Caki2 (cell line): Measurements from ENCODE around the gene ZCCHC8. TPM values are rescaled to one million over a fixed set of nuclear protein-coding genes. Genes with fewer than 3 reads are reported as not detected.
A peak's percentile ranks its signal among the peaks of the same experiment; 100 is the strongest.
"Not testable (repeated sequence)": the region's sequence is repeated elsewhere in the genome, so short reads cannot be mapped to it uniquely, and the experiment has no call there.

Source experiments
- DNase-seq: peaks from one replicate; pipeline ENCODE4 v3.0.0-alpha.2; 2015; ENCODE audit warnings: low read depth
- in situ Hi-C: cut with HindIII; loops from 2 replicates; pipeline ENCODE4 v1.10.0; 2016; ENCODE audit warnings: low sequenced_read_pairs, low pct_unique_long_range_greater_than_20kb, mixed read lengths
- total RNA-seq: library from RNA; depleted of rRNA; stranded (reverse); fragments of >200 nt; shearing (Covaris generic); gene quantifications from 2 replicates; pipeline ENCODE4 v1.2.3, GENCODE V29; 2014; ENCODE audit warnings: low replicate concordance

ZCCHC8 gene
- total RNA-seq, 1 experiment from 2014 or later = 12.9 TPM

DNA sequence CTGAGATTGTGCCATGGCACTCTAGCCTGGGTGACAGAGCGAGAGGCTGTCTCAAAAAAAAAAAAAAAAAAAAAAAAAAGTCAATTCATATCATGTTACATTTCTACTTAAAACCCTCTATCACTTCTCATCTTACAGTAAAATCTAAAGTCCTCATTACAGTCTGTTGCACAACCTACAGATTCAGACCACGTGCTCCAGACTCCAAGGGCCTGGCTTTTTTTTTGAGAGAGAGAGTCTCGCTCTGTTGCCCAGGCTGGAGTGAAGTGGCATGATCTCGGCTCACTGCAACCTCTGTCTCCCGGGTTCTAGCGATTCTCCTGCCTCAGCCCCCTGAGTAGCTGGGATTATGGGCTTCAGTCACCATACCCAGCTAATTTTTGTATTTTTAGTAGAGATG, 14.4 kb downstream of the ZCCHC8 start:
- in situ Hi-C loops = not testable (repeated sequence)
- peak; percentile 79 for DNase-seq

DNA sequence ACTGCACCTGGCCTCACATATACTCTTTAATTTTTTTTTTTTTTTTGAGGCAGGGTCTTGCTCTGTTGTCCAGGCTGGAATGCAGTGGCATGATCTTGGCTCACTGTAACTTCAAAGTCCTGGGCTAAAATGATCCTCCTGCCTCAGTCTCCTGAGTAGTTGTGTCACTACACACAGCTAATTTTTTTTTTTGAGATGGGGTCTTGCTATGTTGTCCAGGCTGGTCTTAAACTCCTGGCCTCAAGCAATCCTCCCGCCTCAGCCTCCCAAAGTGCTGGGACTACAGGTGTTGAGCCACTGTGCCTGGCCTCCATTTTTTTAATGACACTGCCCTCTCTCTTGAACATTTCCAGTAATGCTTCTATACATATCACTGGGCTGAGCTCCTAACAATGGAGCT, 16.3 kb downstream of the ZCCHC8 start:
- DNase-seq, in situ Hi-C loops: not testable (repeated sequence)

DNA sequence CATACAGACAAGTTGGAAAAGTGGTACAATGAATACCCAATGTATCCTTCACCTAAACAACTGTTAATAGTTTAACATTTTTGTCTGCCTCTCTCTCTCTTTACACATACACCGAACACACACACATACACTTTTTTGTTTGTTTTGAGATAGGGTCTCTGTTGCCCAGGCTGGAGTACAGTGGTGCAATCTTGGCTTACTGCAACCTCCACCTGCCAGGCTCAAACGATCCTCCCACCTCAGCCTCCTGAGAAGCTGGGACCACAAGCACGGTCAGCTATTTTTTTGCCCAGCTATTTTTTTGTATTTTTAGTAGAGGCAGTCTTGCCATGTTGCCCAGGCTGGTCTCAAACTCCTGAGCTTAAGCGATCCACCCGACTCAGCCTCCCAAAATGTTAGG, 16.8 kb downstream of the ZCCHC8 start:
- no peak for DNase-seq
- in situ Hi-C loops = no loop called here

DNA sequence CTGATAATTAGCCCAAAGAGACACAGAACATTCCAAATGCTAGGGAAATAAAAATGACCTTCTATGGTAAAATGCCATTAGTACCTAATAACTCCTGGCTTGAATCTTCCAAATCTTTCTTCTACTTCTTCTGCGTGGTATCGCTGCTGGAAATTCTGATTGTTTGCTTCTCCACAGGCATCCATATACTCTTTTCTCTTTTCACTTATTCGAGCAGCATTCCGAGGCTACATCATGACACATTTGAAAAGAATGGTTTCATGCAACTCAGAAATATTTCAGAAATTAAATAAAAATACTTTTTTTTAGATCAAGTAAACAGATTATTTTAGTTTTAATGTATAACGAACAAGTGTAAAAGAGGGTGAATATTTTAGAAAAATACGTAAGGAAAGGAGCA, 18.9 kb downstream of the ZCCHC8 start:
- in situ Hi-C loops = no loop called here
- no peak for DNase-seq

DNA sequence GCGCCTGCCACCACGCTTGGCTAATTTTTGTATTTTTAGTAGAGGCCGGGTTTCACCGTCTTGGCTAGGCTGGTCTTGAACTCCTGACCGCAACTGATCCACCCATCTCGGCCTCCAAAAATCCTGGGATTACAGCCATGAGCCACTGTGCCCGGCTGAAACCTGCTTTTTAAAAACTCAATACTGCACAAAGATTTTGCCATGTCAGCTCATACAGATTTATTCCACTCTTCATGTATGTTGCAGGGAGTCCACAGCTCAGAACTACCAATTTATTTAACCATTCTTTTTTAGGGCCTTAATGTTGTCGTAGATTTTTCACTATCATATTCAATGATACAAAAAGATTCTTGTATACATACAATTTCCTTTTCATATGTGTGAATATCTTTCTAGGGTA, 20.0 kb downstream of the ZCCHC8 start:
- in situ Hi-C loops = no loop called here
- DNase-seq = no peak

DNA sequence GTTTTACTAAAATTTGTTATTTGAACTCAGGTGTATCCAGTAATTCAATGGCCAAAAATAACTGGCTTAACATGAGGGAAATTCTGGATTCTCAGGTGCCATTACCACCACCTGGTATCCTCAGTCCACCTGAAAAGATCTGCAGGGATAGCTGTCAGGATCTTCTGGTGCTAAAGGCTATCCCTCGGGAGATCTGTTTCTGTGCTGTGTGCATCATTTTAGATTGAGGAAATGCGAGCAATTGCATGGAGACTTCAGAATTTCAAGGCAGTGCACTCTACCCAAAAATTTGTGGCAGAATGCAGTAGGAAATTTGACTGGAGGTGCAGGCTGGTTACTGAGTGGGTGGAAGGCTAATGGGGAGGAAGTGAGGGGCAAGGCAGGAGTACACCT, 26.4 kb downstream of the ZCCHC8 start:
- in situ Hi-C loops = no loop called here
- no peak for DNase-seq

DNA sequence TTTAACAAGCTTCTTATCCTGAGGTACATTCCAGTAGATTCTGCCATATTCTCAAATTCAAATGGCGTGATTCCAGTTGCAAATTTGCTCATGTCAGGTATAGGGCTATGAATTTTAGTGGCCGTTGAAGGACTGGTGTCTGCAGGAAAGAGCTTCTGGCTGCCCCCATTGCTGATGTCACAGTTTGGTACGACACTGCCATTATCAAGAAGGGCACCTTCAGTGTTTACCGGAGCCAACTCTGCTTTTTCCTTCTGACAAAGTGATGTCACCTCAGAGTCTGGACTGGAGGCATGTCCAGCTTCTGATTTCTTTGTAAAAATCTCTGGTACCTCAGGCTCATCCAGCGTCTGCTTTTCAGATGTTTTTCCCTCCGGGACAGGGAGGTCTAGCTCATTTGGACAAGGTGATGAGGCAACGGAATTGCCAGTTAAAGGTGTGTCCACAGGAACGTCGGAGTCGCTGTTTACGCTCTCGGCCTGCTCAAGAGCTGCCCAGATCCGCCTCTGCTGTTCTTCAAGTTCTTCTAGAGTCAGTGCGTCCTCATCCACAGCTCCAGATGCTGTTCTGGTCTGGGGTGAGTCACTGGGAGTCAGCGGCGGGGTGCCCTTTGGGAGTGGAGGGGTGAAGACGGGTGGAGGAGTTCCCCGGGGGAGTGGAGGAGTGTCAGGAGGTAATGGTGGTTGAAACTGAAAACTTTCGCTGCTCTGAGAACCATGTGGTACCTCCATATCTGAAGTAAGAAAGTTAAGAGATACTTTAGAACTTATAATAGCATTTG, 27.0 kb downstream of the ZCCHC8 start:
- in situ Hi-C loops = no loop called here
- no peak for DNase-seq

DNA sequence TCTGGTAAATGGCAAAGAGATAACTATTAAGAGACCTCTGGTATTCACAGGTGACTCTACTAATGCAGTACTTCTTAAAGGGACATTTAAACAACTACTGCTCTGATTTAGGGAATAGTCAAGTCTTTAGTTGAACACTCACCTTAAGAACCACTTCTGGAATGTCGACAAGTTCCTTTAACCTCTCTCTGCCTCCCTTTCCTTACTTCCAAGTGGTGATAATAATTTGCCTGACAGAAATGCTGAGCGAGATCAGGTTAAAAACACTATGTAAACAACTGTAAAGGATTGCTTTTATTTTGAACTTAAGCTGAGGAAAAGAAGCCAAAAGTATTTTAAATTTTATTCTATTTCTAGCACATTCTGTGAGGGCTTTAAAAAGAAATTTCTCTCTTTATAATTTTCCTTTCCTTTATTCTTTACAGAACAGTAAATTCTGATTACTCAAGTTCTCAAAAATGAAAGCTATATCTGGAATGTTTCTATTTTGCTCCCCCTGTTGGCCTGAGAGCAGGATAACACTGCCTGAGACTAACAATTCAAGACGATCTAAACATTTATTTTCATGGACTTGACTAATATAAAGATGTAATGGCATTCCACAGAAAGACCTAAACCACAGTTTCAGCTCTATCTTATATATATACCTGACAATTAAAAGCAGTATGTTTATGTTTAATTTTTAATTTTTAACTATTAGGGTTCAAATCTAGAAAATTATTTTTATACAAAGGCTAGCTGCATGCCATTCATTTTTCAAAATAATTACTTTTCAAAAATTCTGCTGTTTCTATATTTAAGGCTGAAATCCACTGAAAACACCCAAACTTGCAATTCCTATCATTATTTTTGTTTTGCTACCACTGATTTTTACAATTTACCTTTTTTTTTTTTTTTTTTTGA, 29.2 kb downstream of the ZCCHC8 start:
- in situ Hi-C loops = no loop called here
- DNase-seq = peak; percentile 38

DNA sequence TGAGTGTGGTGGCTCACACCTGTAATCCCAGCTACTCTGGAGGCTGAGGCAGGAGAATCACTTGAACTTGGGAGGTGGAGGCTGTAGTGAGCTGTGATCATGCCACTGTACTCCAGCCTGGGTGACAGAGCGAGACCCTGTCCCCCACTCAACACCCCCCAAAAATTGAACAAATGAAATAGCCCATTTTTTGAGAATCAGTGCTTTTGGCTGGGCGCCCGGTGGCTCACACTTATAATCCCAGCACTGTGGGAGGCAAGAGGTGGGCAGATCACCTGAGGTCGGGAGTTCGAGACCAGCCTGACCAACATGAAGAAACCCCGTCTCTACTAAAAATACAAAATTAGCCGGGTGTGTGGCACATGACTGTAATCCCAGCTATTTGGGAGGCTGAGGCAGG, 30.2 kb downstream of the ZCCHC8 start:
- DNase-seq, in situ Hi-C loops: not testable (repeated sequence)

DNA sequence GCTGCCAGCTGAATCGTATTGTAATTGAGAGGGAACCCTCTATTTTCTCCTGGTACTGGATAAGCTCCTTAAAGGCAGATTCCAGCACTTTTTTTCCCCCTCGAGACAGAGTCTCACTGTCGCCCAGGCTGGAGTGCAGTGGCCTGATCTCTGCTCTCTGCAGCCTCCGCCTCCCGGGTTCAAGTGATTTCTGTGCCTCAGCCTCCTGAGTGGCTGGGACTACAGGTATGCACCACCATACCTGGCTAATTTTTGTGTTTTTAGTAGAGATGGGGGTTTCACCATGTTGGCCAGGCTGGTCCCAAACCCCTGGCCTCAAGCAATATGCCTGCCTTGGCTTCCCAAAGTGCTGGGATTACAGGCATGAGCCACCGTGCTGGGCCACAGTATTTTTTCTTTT, 30.9 kb downstream of the ZCCHC8 start:
- DNase-seq, in situ Hi-C loops: not testable (repeated sequence)

DNA sequence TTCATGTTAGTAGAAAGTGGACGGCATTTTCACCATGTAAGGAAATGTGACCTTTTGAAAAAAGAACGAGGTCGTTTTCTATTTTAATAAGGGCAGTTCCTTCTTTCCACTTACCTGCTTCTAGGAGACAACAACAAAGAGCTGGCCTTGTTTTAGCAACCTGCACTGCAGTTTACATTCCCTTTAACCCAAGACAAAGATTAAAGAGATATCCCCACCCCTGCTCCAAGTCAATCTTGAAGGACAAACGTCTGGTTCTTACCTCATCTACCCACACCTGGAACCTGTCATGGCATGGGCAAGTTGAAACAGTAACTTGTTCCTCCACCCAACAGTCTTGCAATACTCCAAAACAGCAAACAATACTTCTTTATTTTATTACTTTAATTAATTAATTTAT, 32.7 kb downstream of the ZCCHC8 start:
- no peak for DNase-seq

DNA sequence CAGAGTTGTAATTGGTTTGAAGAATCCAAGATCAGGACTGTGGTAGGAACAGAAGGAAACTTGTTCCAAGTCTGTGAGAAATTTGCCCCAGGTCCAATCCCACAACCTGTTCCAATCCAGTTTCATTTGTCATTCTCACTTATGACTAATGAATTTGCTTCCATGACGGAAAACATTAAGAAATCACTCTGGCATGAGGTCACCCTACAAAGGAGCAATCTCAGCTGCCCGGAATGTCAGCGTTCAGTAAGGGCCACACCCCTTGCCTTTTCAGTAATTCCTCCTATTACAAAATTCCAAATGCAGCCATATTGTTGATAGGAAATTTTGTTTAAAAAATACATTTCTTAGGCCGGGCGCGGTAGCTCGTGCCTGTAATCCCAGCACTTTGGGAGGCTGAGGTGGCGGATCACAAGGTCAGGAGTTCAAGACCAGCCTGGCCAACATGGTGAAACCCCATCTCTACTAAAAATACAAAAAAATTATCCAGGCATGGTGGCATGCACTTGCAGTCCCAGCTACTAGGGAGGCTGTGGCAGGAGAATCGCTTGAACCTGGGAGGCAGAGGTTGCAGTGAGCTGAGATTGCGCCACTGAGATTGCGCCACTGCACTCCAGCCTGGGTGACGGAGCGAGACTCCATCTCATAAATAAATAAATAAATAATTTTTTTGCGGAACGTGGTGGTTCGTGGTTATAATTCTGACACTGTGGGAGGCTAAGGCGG, 36.3 kb downstream of the ZCCHC8 start:
- DNase-seq = peak; percentile 92
- in situ Hi-C loops = not testable (repeated sequence)

More for the DNA sequence above, 32.7 kb downstream of the ZCCHC8 start:
- in situ Hi-C loops = no loop called here

DNA sequence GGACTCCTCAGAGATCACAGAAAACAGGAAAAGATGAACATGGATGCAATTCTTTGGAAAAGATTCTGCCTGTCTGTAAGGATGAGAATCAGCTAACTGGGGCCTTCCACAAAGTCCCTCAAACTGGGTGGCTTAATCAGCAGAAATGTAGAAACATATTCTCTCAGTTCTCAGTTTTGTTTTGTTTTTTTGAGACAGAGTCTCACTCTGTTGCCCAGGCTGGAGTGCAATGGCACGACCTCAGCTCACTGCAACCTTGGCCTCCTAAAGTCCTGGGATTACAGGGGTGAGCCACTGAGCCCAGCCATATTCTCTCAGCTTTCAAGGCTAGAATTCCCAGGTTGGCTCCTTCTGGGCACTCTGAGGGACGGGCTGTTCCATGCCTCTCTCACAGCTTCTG, 40.1 kb downstream of the ZCCHC8 start:
- in situ Hi-C loops = no loop called here
- no peak for DNase-seq

DNA sequence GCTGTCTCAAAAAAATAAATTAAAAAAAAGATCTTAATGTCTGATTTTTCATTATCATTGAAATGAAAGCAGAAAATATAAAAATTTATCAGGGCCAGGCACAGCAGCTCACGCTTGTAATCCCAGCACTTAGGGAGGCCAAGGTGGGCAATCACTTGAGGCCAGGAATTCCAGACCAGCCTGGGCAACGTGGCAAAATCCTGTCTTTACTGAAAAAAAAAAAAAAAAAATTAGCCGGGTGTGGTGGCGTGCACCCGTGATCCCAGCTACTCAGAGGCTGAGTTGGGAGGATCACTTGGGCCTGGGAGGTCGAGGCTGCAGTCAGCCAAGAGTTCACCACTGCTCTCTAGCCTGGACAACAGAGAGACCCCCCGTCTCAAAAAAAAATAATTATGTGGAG, 40.7 kb downstream of the ZCCHC8 start:
- in situ Hi-C loops = no loop called here
- DNase-seq = no peak

DNA sequence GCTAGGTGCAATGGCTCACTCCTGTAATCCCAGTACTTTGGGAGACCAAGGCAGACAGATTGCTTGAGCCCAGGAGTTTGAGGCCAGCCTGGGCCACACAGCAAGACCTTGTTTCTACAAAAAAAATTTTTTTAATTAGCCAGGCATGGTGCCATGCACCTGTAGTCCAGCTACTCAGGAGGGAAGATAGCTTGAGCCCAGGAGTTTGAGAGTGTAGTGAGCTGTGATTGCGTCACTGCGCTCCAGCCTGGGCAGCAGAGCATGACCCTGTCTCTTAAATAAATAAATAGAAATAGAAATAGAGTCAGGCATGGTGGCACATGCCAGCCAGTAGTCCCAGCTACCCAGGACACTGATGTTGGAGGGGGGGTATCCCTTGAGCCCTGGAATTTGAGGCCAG, 41.5 kb downstream of the ZCCHC8 start:
- in situ Hi-C loops = no loop called here
- DNase-seq = peak; percentile 90

DNA sequence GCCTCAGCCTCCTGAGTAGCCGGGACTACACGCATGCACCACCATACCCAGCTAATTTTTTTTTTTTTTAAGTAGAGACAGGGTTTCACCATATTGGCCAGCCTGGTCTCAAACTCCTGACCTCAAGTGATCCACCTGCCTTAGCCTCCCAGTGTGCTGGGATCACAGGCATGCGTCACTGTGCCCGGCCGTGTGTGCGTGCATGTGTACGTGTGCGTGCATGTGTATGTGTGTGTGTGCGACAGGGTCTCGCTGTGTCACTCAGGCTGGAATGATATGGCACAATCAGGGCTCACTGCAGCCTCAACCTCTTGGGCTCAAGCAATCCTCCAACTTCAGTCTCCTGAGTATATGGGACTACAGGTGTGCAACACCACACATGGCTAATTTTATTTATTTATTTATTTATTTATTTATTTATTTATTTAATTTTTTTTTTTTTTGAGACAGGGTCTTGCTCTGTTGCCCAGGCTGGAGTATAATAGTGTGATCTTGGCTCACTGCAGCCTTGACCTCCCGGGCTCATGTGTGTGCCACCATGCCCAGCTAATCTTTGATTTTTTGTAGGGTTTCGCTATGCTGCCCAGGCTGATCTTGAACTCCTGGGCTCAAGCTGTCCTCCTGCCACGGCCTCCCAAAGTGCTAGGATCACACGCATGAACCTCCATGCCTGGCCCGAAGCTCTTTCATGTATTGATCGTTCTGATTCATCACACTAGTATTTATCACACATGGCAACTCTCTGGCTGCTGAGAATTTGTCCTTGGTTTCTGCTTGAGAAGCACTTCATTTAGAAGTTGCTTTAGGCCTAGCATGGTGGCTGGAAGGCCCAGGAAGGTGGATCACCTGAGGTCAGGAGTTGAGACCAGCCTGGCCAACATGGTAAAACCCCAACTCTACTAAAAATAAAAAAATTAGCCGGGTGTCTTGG, 42.4 kb downstream of the ZCCHC8 start:
- peak; percentile 46 for DNase-seq
- in situ Hi-C loops = no loop called here

DNA sequence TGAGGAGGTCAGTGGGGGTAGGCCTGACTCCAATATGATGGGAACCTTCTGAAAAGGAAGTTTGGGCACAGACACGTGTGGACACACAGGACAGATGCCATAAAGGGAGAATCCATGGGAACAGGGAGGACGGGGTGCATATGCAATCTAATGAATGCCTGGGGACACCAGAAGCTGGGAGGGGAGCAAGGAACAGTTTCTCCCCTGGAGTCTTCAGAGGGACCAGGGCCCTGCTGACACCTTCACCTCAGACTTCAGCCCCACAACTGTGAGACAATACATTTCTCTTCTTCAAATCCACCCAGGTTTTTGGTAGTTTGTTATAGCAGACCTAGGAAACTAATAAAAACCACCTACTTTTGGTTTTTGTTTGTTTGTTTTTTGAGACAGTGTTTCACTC, 43.1 kb downstream of the ZCCHC8 start:
- DNase-seq = no peak
- in situ Hi-C loops = no loop called here

DNA sequence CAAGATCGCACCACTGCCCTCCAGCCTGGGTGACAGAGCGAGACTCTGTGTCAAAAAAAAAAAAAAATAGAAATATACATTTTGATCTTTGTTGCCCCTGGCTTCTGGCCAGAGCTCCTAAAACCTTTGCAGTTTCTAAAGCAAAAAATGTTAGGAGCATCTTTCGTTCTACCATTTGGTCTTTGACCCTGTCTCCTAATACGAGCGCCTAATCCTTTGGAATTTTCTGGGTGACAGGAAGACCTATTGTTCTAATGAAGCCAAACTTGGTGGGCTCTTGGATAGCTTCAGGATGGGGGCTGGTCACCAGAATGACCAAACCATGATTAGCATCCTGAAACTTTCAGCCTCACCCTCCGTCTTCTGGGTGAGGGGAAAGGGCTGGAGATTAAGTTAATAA, 46.0 kb downstream of the ZCCHC8 start:
- no peak for DNase-seq
- in situ Hi-C loops = no loop called here
